ENCODE measurements around the gene SNX7. TPM values are rescaled to one million over a fixed set of nuclear protein-coding genes. Genes with fewer than 3 reads are reported as not detected.

The SNX7 gene
- total and polyA plus RNA-seq, 9 of the 15 experiments (the other 6 are each of a cell fraction or from before 2014, with no cell fraction given) = 0.09 TPM; not detected in 8

DNA sequence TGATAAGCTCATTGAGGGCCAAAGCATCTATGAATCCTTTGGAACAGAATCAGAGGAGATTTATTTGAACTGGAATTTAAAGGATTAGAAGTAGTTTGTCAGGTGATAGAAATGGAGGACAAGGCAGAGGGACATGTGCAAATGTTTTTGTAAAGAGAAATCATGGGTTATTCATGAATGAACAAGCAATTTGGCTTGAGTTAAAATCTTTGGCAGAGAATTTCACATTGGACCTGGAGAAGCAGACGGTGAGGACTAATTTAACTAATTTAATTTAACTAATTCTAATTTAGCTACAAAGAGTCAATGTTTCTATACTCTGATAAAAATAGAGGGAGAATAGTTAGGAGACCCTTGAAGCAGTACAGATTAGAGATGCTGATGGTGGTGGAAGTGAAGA is 36.3 kb downstream of the SNX7 start (continued):
- TF ChIP-seq TSHZ1 (CRISPR knock-in tag; IDR thresholded peaks at IDR 0.05) (no peak), SLC30A9 (CRISPR knock-in tag; IDR thresholded peaks at IDR 0.05) (no peak)

GRCh38 chr1:98698625-98699024 is 37.1 kb downstream of the SNX7 start:
- ATAC-seq = no peak
- no peaks in the 10 kb centered on the region for H4K20me1 ChIP-seq (replicated peaks; ENCODE audit: control insufficient read depth, insufficient read depth, low read length)
- no peaks in the 10 kb centered on the region for H3K79me2 ChIP-seq (ENCODE audit: control insufficient read depth, insufficient read depth, low read length)
- H3K4me2 ChIP-seq (ENCODE audit: insufficient read depth, low read length) = no peak overlapping the region
- H2AFZ ChIP-seq (ENCODE audit: low read depth, low read length) = no peak overlapping the region
- no peaks in the 10 kb centered on the region for H3K9me3 ChIP-seq (replicated peaks; ENCODE audit: control insufficient read depth, insufficient read depth, low read depth, low read length)
- H3K36me3 ChIP-seq (ENCODE audit: control insufficient read depth, insufficient read depth, low read length) = no peaks in the 10 kb centered on the region
- CTCF ChIA-PET (ENCODE audit: low intra/inter-chr PET ratio) = interaction anchor here (0.7 kb wide), 1 partner anchor 616 kb away, joined by 4 read pairs; no protein-coding TSS in a partner anchor
- no peaks in the 10 kb centered on the region for H3K9me1 ChIP-seq (ENCODE audit: control insufficient read depth, insufficient read depth, low read length)
- WGBS (ENCODE audit: insufficient coverage, low coverage, missing lambda C conversion rate) = 0% methylated on average over 3 of the region's 3 CpGs
- in situ Hi-C loops (cut with MboI) = no loop called here
- no peak overlapping the region for H3K27ac ChIP-seq (ENCODE audit: extremely low read depth, low read depth, low read length)
- H3K9ac ChIP-seq (ENCODE audit: insufficient read depth in 1 of 2, low read depth in 2 of 2, low read length in 2 of 2) = no peak overlapping the region
- DNase-seq (ENCODE audit: extremely low read depth in 1 of 4, low spot score in 3 of 4) = no peak
- no peaks in the 10 kb centered on the region for H3K4me1 ChIP-seq (replicated peaks in 1 of 2; ENCODE audit: control insufficient read depth in 2 of 2, insufficient read depth in 2 of 2, low read length in 2 of 2)
- intact Hi-C loops (cut with micrococcal nuclease) = no loop called here
- BruUV-seq (replicated peaks) = no TSS peak
- POLR2A ChIA-PET = no interaction called here
- no peak for FAIRE-seq
- no peak overlapping the region for H3K4me3 ChIP-seq
- H3K27me3 ChIP-seq (ENCODE audit: control insufficient read depth in 2 of 2, insufficient read depth in 2 of 2, low read length in 2 of 2) = no peaks in the 10 kb centered on the region
- TF ChIP-seq RBM25 (IDR thresholded peaks at IDR 0.05; ENCODE audit: low read depth, low read length, severe bottlenecking) (no peak), ZBTB1 (CRISPR knock-in tag; IDR thresholded peaks at IDR 0.05; ENCODE audit: borderline replicate concordance, low read depth) (no peak), RAD21 (CRISPR knock-in tag; conservative IDR thresholded peaks at IDR 0.05 in 1 of 2, IDR thresholded peaks at IDR 0.05 in 1 of 2) (no peak), DACH1 (IDR thresholded peaks at IDR 0.05; ENCODE audit: partially characterized antibody) (no peak), RREB1 (CRISPR knock-in tag; IDR thresholded peaks at IDR 0.05) (no peak), MEF2A (IDR thresholded peaks at IDR 0.05; ENCODE audit: control insufficient read depth, low read depth, low read length) (no peak), PHF21A (IDR thresholded peaks at IDR 0.05; ENCODE audit: borderline replicate concordance, low read depth) (no peak), CBX5 (IDR thresholded peaks at IDR 0.05; ENCODE audit: borderline replicate concordance, low read depth) (no peak), HDAC3 (IDR thresholded peaks at IDR 0.05; ENCODE audit: borderline replicate concordance, partially characterized antibody) (no peak)
